ENCODE measurements around the gene CLIP1. TPM values are rescaled to one million over a fixed set of nuclear protein-coding genes. Genes with fewer than 3 reads are reported as not detected.

CLIP1 gene
- total RNA-seq, 1 donor from 2014 or later, result 108 TPM

DNA sequence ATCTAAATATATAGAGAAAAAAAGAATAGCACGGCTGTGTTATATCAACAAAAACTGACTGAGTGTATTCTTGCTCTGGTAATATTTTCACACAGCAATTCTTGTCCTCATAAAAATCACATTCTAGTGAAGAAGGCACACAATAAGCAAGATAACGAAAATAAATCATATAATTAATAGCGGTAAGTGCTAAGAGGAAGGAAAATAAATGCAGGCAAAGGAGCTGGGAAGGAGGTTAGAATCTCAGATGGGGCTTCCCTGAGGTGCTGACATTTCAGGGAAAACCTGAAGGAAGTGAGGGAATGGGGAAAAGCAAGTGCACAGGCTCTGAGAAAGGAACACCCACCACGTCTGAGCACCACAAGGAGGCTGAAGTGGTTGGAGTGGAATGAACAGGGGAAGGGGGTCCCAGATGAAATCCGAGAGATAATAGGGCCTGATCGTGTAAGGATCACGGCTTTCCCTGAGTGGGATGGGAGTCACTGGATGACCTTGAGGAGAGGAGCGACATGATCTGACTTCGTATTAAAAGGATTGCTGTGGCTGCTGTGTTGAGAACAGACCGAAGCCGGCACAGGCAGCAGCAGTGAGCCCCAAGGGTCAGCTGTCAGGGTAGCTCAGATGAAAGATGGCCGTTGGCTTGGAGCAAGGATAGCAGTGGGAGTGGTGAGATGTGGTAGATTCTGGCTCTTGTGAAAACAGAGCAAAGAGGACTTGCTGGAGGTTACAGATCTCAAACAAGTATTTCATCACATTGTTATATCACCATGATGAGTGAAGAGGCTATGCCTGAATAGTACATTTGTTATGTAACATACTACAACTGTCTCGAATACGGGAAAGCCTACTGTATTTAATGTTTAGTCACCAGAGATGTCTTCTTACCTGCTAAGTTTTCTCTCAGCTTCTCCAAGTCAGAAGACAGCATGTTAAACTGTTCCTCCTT lies 89.1 kb downstream of the CLIP1 start:
- Histone ChIP-seq H3K4me3 (no peak overlapping the region), H3K4me1 (no peaks in the 10 kb centered on the region), H3K27ac (no peak overlapping the region), H3K9me3 (no peaks in the 10 kb centered on the region), H3K36me3 (peaks cover 78% of the 10 kb centered on the region), H3K27me3 (no peaks in the 10 kb centered on the region)
- no peak for DNase-seq
- intact Hi-C loops (cut with DNase I), result no loop called here
- TF ChIP-seq, protein P1, sequence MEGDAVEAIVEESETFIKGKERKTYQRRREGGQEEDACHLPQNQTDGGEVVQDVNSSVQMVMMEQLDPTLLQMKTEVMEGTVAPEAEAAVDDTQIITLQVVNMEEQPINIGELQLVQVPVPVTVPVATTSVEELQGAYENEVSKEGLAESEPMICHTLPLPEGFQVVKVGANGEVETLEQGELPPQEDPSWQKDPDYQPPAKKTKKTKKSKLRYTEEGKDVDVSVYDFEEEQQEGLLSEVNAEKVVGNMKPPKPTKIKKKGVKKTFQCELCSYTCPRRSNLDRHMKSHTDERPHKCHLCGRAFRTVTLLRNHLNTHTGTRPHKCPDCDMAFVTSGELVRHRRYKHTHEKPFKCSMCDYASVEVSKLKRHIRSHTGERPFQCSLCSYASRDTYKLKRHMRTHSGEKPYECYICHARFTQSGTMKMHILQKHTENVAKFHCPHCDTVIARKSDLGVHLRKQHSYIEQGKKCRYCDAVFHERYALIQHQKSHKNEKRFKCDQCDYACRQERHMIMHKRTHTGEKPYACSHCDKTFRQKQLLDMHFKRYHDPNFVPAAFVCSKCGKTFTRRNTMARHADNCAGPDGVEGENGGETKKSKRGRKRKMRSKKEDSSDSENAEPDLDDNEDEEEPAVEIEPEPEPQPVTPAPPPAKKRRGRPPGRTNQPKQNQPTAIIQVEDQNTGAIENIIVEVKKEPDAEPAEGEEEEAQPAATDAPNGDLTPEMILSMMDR (IDR thresholded peaks at IDR 0.05), result no peak
- ATAC-seq, result no peak

- TF ChIP-seq, protein P1 (IDR thresholded peaks at IDR 0.05), result no peak
- no peaks in the 10 kb centered on the region for H3K27me3 ChIP-seq
- H3K4me3 ChIP-seq, result no peak overlapping the region
- H3K4me1 ChIP-seq, result no peaks in the 10 kb centered on the region
- peaks cover 93% of the 10 kb centered on the region for H3K36me3 ChIP-seq
- DNase-seq (no peak), ATAC-seq (no peak)
- no peak overlapping the region for H3K27ac ChIP-seq
- H3K9me3 ChIP-seq, result no peaks in the 10 kb centered on the region
- intact Hi-C loops (cut with DNase I), result no loop called here
These were observed 94.7 kb downstream of the CLIP1 start for GRCh38 chr12:122327494-122328385.

- Histone ChIP-seq H3K27ac (no peak overlapping the region), H3K27me3 (no peaks in the 10 kb centered on the region), H3K36me3 (peaks cover 93% of the 10 kb centered on the region), H3K9me3 (no peaks in the 10 kb centered on the region), H3K4me1 (no peaks in the 10 kb centered on the region), H3K4me3 (no peak overlapping the region)
- no peak for ATAC-seq
- TF ChIP-seq, protein P1 (IDR thresholded peaks at IDR 0.05), result no peak
- no peak for DNase-seq
- intact Hi-C loops (cut with DNase I), result no loop called here
These were observed 95.5 kb downstream of the CLIP1 start for GRCh38 chr12:122327014-122327413.

DNA sequence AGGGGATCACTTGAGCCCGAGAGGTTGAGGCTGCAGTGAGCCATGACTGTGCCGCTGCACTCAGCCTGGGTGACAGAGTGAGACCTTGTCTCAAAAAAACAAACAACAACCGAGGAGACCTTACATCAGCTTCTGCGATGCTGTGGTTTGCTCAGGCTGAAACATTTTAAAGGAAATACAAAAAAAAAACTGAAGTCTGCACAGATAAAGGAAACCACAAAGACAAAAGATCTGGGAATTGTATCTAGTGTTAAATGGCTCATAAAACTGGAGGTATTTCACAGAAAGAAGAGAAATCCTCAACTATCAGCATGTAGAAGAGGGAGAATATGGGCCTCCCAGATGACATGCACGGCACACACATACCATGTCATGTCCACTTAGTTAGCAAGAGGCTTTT lies 95.9 kb downstream of the CLIP1 start:
- Histone ChIP-seq H3K9me3 (no peaks in the 10 kb centered on the region), H3K27me3 (no peaks in the 10 kb centered on the region), H3K36me3 (peaks cover 93% of the 10 kb centered on the region), H3K4me3 (no peak overlapping the region), H3K27ac (no peak overlapping the region), H3K4me1 (no peaks in the 10 kb centered on the region)
- TF ChIP-seq, protein P1 (IDR thresholded peaks at IDR 0.05), result no peak
- no peak for DNase-seq
- intact Hi-C loops (cut with DNase I), result no loop called here
- ATAC-seq, result no peak

DNA sequence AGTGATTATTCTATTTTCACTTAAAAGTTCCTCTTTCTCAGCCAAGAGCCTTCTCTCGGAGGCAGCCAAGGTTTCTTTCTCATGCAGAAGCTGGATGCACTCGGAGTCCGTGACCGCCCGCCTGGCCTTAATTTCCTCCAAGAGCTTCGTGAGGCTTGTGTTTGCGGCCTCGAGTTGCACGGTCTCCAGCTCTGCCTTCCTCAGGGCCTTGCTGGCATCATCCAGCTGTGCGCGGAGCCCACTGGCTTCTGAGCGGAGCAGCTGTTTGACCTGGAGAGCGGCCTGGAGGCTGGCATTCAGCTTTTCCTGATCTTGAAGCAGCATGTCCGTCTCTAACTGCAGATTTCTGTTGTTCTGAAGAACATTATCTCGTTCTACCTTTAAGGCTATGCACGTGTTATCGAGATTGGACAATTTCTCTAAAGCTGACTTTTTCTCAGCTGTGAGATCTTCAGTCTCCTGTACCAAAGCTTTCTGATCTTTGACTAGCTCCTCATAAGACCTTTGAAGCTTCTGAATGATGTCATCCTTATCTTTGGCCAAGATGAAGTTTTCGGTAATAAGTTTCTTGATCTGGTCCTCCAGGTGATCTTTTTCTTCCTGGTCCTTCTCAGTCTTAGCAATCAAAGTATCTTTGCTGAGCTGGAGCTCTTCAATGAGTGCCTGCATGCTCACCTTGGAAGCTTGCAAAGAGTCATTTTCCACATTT lies 99.0 kb downstream of the CLIP1 start:
- Histone ChIP-seq H3K36me3 (peaks cover 84% of the 10 kb centered on the region), H3K27me3 (no peaks in the 10 kb centered on the region), H3K27ac (no peak overlapping the region), H3K4me3 (no peak overlapping the region), H3K9me3 (no peaks in the 10 kb centered on the region), H3K4me1 (no peaks in the 10 kb centered on the region)
- TF ChIP-seq, protein P1 (IDR thresholded peaks at IDR 0.05), result no peak
- intact Hi-C loops (cut with DNase I), result no loop called here
- no peak for ATAC-seq
- DNase-seq, result no peak

Data from upper lobe of right lung (tissue), 1 donor.